ENCODE measurements around the gene USP3. TPM values are rescaled to one million over a fixed set of nuclear protein-coding genes. Genes with fewer than 3 reads are reported as not detected.

The USP3 gene
- total and polyA plus RNA-seq, 2 donors (not counting 3 experiments of a cell fraction or from before 2014, with no cell fraction given), result 18.8 to 52.4 TPM

GRCh38 chr15:63509056-63509954 lies 4.9 kb downstream of the USP3 start:
- Histone ChIP-seq H3K4me3 (replicated peaks in 1 of 3; ENCODE audit: insufficient read depth in 1 of 3, low read depth in 1 of 3, low read length in 3 of 3) (peak overlapping the region in 1 of 3 experiments; percentile 37), H3K79me2 (ENCODE audit: control insufficient read depth, insufficient read depth, low read length) (peaks cover 97% of the 10 kb centered on the region), H3K27ac (ENCODE audit: insufficient read depth, low read depth, low read length) (peak overlapping the region; percentile 35), H3K4me1 (ENCODE audit: control insufficient read depth, extremely low read depth, insufficient read depth, low read length) (peaks cover 48% of the 10 kb centered on the region), H3K36me3 (ENCODE audit: control insufficient read depth in 2 of 2, extremely low read depth in 1 of 2, insufficient read depth in 2 of 2, low read length in 2 of 2) (no peaks in the 10 kb centered on the region), H2AFZ (ENCODE audit: low read depth, low read length) (no peak overlapping the region), H4K20me1 (replicated peaks; ENCODE audit: control insufficient read depth, extremely low read depth, insufficient read depth, low read length) (peaks cover 21% of the 10 kb centered on the region), H3K9me3 (replicated peaks; ENCODE audit: control insufficient read depth, insufficient read depth, low read length) (no peaks in the 10 kb centered on the region), H3K27me3 (ENCODE audit: control insufficient read depth in 2 of 2, insufficient read depth in 2 of 2, low read length in 2 of 2) (no peaks in the 10 kb centered on the region), H3K4me2 (ENCODE audit: insufficient read depth, low read length) (peak overlapping the region; percentile 92), H3K9ac (replicated peaks; ENCODE audit: extremely low read depth, insufficient read depth, low read length) (peak overlapping the region; percentile 39), H3K9me1 (replicated peaks; ENCODE audit: control insufficient read depth, extremely low read depth, insufficient read depth, low read length) (peaks cover 4% of the 10 kb centered on the region)
- BruUV-seq (replicated peaks), result no TSS peak
- DNase-seq (ENCODE audit: low read depth, low spot score) (peak; percentile 30), FAIRE-seq (no peak)
- CTCF ChIA-PET, result interaction anchor here (0.8 to 3.8 kb wide), 16 partner anchors 8 to 558 kb away, joined by 3 to 17 read pairs (median 4); no protein-coding TSS in a partner anchor
- TF ChIP-seq MYC (IDR thresholded peaks at IDR 0.05; ENCODE audit: low read depth, low read length) (no peak), JUN (IDR thresholded peaks at IDR 0.05; ENCODE audit: borderline replicate concordance, insufficient read depth, insufficient read length, low read depth) (no peak), CTCF (IDR thresholded peaks at IDR 0.05; ENCODE audit: extremely low read depth in 1 of 2, insufficient read depth in 1 of 2, low read depth in 1 of 2, low read length in 2 of 2) (no peak), FOS (IDR thresholded peaks at IDR 0.05; ENCODE audit: borderline replicate concordance, insufficient read depth, low read length) (no peak), POLR2A (IDR thresholded peaks at IDR 0.05; ENCODE audit: low read depth, low read length) (no peak), EZH2 (IDR thresholded peaks at IDR 0.05; ENCODE audit: borderline replicate concordance, low read depth, low read length, severe bottlenecking) (no peak), GATA2 (IDR thresholded peaks at IDR 0.05; ENCODE audit: insufficient read depth, insufficient read length, low read depth, low read length) (no peak), POLR2AphosphoS5 (IDR thresholded peaks at IDR 0.05; ENCODE audit: insufficient read depth, low read depth, low read length) (no peak)
- TF ChIP-seq, protein P1, sequence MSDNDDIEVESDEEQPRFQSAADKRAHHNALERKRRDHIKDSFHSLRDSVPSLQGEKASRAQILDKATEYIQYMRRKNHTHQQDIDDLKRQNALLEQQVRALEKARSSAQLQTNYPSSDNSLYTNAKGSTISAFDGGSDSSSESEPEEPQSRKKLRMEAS (IDR thresholded peaks at IDR 0.05; ENCODE audit: insufficient read depth, insufficient read length), result no peak
- dilution Hi-C loops (cut with MboI; ENCODE audit: extremely low pct_ligation_motif_present, low sequenced_read_pairs), result no loop called here
- POLR2A ChIA-PET, result interaction anchor here (1.5 kb wide), 1 partner anchor 47 kb away, joined by 11 read pairs; no protein-coding TSS in a partner anchor
- intact Hi-C loops (cut with micrococcal nuclease), result no loop called here

All from endothelial cell of umbilical vein (primary cell).